Body of pancreas (tissue), 4 donors: ENCODE results near the gene CDKL1. TPM values are rescaled to one million over a fixed set of nuclear protein-coding genes. Genes with fewer than 3 reads are reported as not detected.

Source experiments
- ATAC-seq: fragments of 150-250 bp; one replicate; pipeline ENCODE4 v1.9.1; 2016
- DNase-seq, 4 donors: peaks; one replicate each; pipeline ENCODE4 v3.0.0-alpha.2; 2019
- H3K27ac ChIP-seq, 4 donors: fragments of 200-600 bp; sonication (generic); 1 replicate in 3 of 4; 2 replicates in 1 of 4; pipeline versions ENCODE4 v1.5.1 to v1.6.1; 2016 to 2019; ENCODE audit warnings: mild to moderate bottlenecking in 1 of 4, mixed read lengths in 1 of 4, moderate library complexity in 1 of 4
- H3K27me3 ChIP-seq, 2 donors: fragments of 200-600 bp; sonication (generic); one replicate each; pipeline ENCODE4 v1.6.0; 2016; ENCODE audit warnings: mild to moderate bottlenecking in 1 of 2
- H3K36me3 ChIP-seq, 2 donors: fragments of 200-600 bp; sonication (generic); replicated peaks in 1 of 2; 2 replicates each; pipeline ENCODE4 v1.5.1; 2016; ENCODE audit warnings: low read depth in 2 of 2; ENCODE audit not compliant: insufficient read depth in 1 of 2
- H3K4me1 ChIP-seq: fragments of 200-600 bp; sonication (generic); one replicate; pipeline ENCODE4 v1.6.0; 2016
- H3K4me3 ChIP-seq, 2 donors: fragments of 200-600 bp; sonication (generic); 1 replicate in 1 of 2; 2 replicates in 1 of 2; pipeline ENCODE4 v1.5.1; 2016 to 2019
- H3K9me3 ChIP-seq, 3 donors: fragments of 200-600 bp; sonication (generic); 1 replicate in 2 of 3; 2 replicates in 1 of 3; pipeline ENCODE4 v1.5.1; 2016
- CTCF ChIP-seq, 7 experiments: fragments of 450-650 bp in 4 of 7; fragments of 200-600 bp in 3 of 7; sonication (generic) in 3 of 7; IDR thresholded peaks; one replicate each; pipeline ENCODE4 v1.5.1; 2016 to 2019; ENCODE audit warnings: antibody characterized with exemption in 7 of 7
- POLR2A ChIP-seq, 3 donors: fragments of 450-650 bp; IDR thresholded peaks; one replicate each; pipeline ENCODE4 v1.6.1; 2016; ENCODE audit warnings: antibody characterized with exemption in 3 of 3, mild to moderate bottlenecking in 2 of 3
- WGBS, 2 donors: methylation state at CpG; one replicate each; pipeline ENCODE4 v1.1.5; 2017; 5-methylcytosine and 5-hydroxymethylcytosine counted together
- intact Hi-C: fragments of 100-400 bp; cut with DNase I; formaldehyde crosslinking; loops from one replicate; pipeline ENCODE4 v1.15.1; 2023
- total RNA-seq, 2 donors: library from RNA; depleted of rRNA; stranded (reverse); fragments of >200 nt; gene quantifications; one replicate each; pipeline ENCODE4 v1.1.0, GENCODE V29; 2016

CDKL1 gene
- total RNA-seq, 2 donors from 2014 or later: 6.2 to 7.3 TPM

GRCh38 chr14:50312734-50313054 is 84.0 kb downstream of the CDKL1 start:
- 1% methylated on average over 18 of the region's 18 CpGs for WGBS, 2 donors
- DNase-seq: no peak
- H3K27ac ChIP-seq: peak overlapping the region; percentile 91 to 96 (median 95)
- ATAC-seq: peak; percentile 2
- intact Hi-C loops: loop anchor here (10.0 kb wide), 1 partner anchor 462 kb away; no protein-coding TSS in a partner anchor
- H3K36me3 ChIP-seq: no peaks in the 10 kb centered on the region
- peaks cover 16% of the 10 kb centered on the region for H3K4me1 ChIP-seq
- H3K27me3 ChIP-seq: no peaks in the 10 kb centered on the region
- H3K4me3 ChIP-seq: peak overlapping the region; percentile 29 to 55
- TF ChIP-seq POLR2A (IDR thresholded peaks at IDR 0.05) (no peak), CTCF (IDR thresholded peaks at IDR 0.05) (peak in 2 of 7 experiments; percentile 9 to 24)
- H3K9me3 ChIP-seq: no peaks in the 10 kb centered on the region

DNA sequence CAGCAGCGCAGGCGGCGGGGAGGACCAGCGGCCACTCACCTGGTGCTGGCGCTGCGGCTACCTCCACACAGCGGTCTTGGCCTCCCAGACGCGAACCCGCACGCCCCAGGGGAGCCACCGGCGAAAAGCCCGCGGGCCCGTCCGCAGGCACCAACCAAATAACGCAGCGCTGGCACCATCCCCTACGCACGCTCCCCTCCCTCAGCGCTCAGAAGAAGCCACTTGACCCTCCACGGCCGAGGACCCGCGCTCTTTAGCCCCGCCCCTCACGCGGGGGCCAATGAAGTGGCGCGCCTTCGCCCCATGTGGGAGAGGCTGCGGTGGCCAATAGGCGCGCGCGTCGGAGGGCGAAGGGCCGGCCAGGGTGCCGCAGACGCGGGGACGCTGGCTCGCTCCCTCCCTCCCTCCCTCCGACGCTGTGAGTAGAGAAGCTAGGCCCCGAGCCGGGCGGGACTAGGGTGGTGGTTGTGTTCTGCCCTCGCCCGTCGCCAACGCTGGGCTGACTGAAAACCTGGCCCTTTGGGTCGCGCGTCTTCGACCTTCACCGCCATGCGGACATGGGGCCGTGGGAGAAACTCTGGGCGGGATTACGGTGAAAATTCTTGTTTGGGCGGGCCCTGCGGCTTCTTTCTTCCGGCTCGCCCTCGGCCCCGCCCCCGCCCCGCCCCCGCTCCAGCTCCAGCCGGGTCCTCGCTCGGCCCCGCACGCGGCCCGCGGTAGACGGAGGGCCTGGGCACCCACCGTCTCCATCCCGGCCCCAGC is 84.5 kb downstream of the CDKL1 start, which contains the start of the genes DMAC2L and L2HGDH:
TSS of gene DMAC2L (plus strand) at position 353 of the 762 bp plus-strand sequence. CDS start 9,164 bp downstream, outside the sequence.
TSS of gene L2HGDH (minus strand) at position 258 of the 762 bp plus-strand sequence. CDS start at position 179, 79 bp downstream.
- Histone ChIP-seq H3K4me3 (peak within 1 kb of the TSS; percentile 29 to 55), H3K27me3 (no peaks in the 10 kb centered on the region), H3K9me3 (no peaks in the 10 kb centered on the region), H3K36me3 (no peaks in the 10 kb centered on the region), H3K4me1 (peaks cover 16% of the 10 kb centered on the region), H3K27ac (peak within 1 kb of the TSS; percentile 91 to 96 (median 95))
- ATAC-seq (peak; percentile 97), DNase-seq (peak; percentile 92 to 95 (median 93))
- TF ChIP-seq POLR2A (IDR thresholded peaks at IDR 0.05): peak; percentile 70 to 85 (median 81)
- peak in 2 of 7 experiments; percentile 40 to 41 for TF ChIP-seq CTCF (IDR thresholded peaks at IDR 0.05)
- intact Hi-C loops: loop anchor here (10.0 kb wide), 1 partner anchor 463 kb away; no protein-coding TSS in a partner anchor
- 0 to 1% methylated on average over 22 to 78 of the region's 83 CpGs for WGBS, 2 donors

DNA sequence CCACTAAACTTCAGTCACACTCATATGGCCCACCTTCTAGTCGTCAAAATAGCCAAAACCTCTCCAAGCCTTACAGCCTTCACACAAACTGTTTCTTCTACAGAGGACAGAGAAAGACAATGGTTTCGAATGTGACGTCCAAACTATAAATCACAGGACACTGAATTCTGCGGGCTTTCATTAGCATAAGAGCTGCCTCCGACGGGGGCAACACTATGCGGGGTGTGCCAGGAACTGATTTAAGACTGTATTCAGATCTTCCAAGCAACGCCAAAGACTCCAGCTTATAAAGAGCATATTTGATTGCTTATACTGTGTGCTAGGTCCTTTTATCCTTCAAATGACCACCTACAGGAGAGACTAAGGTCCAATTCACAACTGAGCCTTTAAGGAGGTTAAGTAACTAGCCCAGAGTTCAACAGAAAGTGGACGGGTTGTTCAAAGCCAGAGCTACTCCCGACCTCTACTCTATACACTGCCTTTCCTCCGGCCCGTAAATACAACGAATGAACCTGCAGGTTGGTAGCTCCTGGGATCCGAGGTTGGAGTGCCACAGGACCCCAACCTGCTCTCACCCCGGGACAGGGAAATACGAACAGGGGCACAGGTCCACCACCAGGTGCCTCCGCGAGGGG is 85.2 kb downstream of the CDKL1 start:
- ATAC-seq (no peak), DNase-seq (no peak)
- TF ChIP-seq CTCF (IDR thresholded peaks at IDR 0.05) (peak in 6 of 7 experiments; percentile 39 to 86 (median 74)), POLR2A (IDR thresholded peaks at IDR 0.05) (no peak)
- Histone ChIP-seq H3K9me3 (no peaks in the 10 kb centered on the region), H3K36me3 (no peaks in the 10 kb centered on the region), H3K4me3 (peak overlapping the region; percentile 29 to 55), H3K27ac (peak overlapping the region; percentile 91 to 96 (median 95)), H3K4me1 (peaks cover 16% of the 10 kb centered on the region), H3K27me3 (no peaks in the 10 kb centered on the region)
- 2% methylated on average over 12 to 18 of the region's 18 CpGs for WGBS, 2 donors
- intact Hi-C loops: loop anchor here (10.0 kb wide), 1 partner anchor 463 kb away; no protein-coding TSS in a partner anchor

DNA sequence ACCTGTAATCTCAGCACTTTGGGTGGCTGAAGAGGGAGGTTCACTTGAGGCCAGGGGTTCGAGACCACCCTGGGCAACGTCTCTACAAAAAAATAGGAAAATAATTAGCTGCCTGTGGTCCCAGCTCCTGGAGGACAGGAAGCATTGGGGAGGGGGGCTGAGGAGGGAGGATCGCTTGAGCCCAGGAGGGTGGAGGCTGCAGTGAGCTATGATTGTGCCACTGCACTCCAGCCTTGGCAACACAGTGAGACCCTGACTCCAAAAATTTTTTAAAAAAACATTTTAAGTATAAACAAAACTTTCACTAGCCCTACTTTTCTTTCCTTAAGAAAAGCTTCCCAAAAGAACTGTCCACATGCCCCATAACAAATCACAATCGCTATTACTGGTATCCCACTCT is 86.2 kb downstream of the CDKL1 start:
- 90 to 93% methylated on average over 4 of the region's 4 CpGs for WGBS, 2 donors
- no peaks in the 10 kb centered on the region for H3K36me3 ChIP-seq
- no peaks in the 10 kb centered on the region for H3K9me3 ChIP-seq
- peaks cover 16% of the 10 kb centered on the region for H3K4me1 ChIP-seq
- no peak for TF ChIP-seq POLR2A (IDR thresholded peaks at IDR 0.05)
- no peak for TF ChIP-seq CTCF (IDR thresholded peaks at IDR 0.05)
- no peak overlapping the region for H3K27ac ChIP-seq
- intact Hi-C loops: loop anchor here (10.0 kb wide), 1 partner anchor 464 kb away; no protein-coding TSS in a partner anchor
- no peak for ATAC-seq
- no peaks in the 10 kb centered on the region for H3K27me3 ChIP-seq
- DNase-seq: no peak
- no peak overlapping the region for H3K4me3 ChIP-seq
